ENCODE measurements around the gene EMP3.

The EMP3 gene

GRCh38 chr19:48329167-48329891 lies 4.0 kb downstream of the EMP3 start:
- peak overlapping the region; percentile 50 for H3K4me3 ChIP-seq (ENCODE audit: low read depth, low read length)
- no peak for DNase-seq (ENCODE audit: low read depth)
- no peak for TF ChIP-seq CTCF (IDR thresholded peaks at IDR 0.05; ENCODE audit: low read depth, low read length, missing control alignments)

- peak; percentile 84 for DNase-seq (ENCODE audit: low read depth)
- TF ChIP-seq CTCF (IDR thresholded peaks at IDR 0.05; ENCODE audit: low read depth, low read length, missing control alignments) = no peak
- H3K4me3 ChIP-seq (ENCODE audit: low read depth, low read length) = peak overlapping the region; percentile 50
Measured at GRCh38 chr19:48330012-48330681, 4.8 kb downstream of the EMP3 start.

GRCh38 chr19:48332351-48332661 lies 7.0 kb downstream of the EMP3 start:
- peak overlapping the region; percentile 88 for H3K4me3 ChIP-seq (ENCODE audit: low read depth, low read length)
- no peak for TF ChIP-seq CTCF (IDR thresholded peaks at IDR 0.05; ENCODE audit: low read depth, low read length, missing control alignments)
- DNase-seq (ENCODE audit: low read depth) = no peak

GRCh38 chr19:48332662-48333466 lies 7.5 kb downstream of the EMP3 start:
- peak overlapping the region; percentile 88 for H3K4me3 ChIP-seq (ENCODE audit: low read depth, low read length)
- peak; percentile 100 for DNase-seq (ENCODE audit: low read depth)
- no peak for TF ChIP-seq CTCF (IDR thresholded peaks at IDR 0.05; ENCODE audit: low read depth, low read length, missing control alignments)

- peak; percentile 80 for DNase-seq (ENCODE audit: low read depth)
- peak; percentile 86 for TF ChIP-seq CTCF (IDR thresholded peaks at IDR 0.05; ENCODE audit: low read depth, low read length, missing control alignments)
- peak overlapping the region; percentile 88 for H3K4me3 ChIP-seq (ENCODE audit: low read depth, low read length)
Measured at GRCh38 chr19:48333467-48334384, 8.4 kb downstream of the EMP3 start.

- no peak for DNase-seq (ENCODE audit: low read depth)
- H3K4me3 ChIP-seq (ENCODE audit: low read depth, low read length) = no peak overlapping the region
- no peak for TF ChIP-seq CTCF (IDR thresholded peaks at IDR 0.05; ENCODE audit: low read depth, low read length, missing control alignments)
Measured at GRCh38 chr19:48338253-48338755, 13.0 kb downstream of the EMP3 start.
